Chondrocyte (in vitro differentiated cells): ENCODE data around the gene DDX10. TPM values are rescaled to one million over a fixed set of nuclear protein-coding genes. Genes with fewer than 3 reads are reported as not detected.
"Not testable (repeated sequence)": the region's sequence is repeated elsewhere in the genome, so short reads cannot be mapped to it uniquely, and the experiment has no call there.

Experiments
- DNase-seq: peaks from one replicate; pipeline ENCODE4 v3.0.0; 2021; ENCODE audit warnings: mixed read lengths, low spot score
- H3K27ac Mint-ChIP-seq: one replicate; pipeline ENCODE4 v1.8.0; 2021; ENCODE audit warnings: mild to moderate bottlenecking, moderate library complexity, mixed read lengths; ENCODE audit not compliant: unreplicated experiment
- H3K27me3 Mint-ChIP-seq: 2 replicates; pipeline ENCODE4 v1.8.0; 2021; ENCODE audit warnings: low read depth, mixed read lengths
- H3K36me3 Mint-ChIP-seq: 2 replicates; pipeline ENCODE4 v1.8.0; 2021; ENCODE audit warnings: low read depth, mixed read lengths
- H3K4me1 Mint-ChIP-seq: 2 replicates; pipeline ENCODE4 v1.8.0; 2021; ENCODE audit warnings: low read depth, mild to moderate bottlenecking, mixed read lengths
- H3K4me3 Mint-ChIP-seq: one replicate; pipeline ENCODE4 v1.8.0; 2021; ENCODE audit warnings: mild to moderate bottlenecking, moderate library complexity, mixed read lengths; ENCODE audit not compliant: unreplicated experiment
- H3K9me3 Mint-ChIP-seq: 2 replicates; pipeline ENCODE4 v1.8.0; 2021; ENCODE audit warnings: low read depth, mixed read lengths
- total RNA-seq: library from RNA; stranded (reverse); gene quantifications from 3 replicates; pipeline ENCODE4 v1.2.1, GENCODE V29; 2021
- TF ChIP-seq, protein P1 (sequence below): fragments of 200-600 bp; sonication (generic); IDR thresholded peaks from 2 replicates; pipeline ENCODE4 v1.5.0; 2021; ENCODE audit warnings: antibody characterized with exemption, mild to moderate bottlenecking, moderate library complexity

Gene DDX10
- total RNA-seq, 1 donor from 2014 or later: 25.3 TPM

DNA sequence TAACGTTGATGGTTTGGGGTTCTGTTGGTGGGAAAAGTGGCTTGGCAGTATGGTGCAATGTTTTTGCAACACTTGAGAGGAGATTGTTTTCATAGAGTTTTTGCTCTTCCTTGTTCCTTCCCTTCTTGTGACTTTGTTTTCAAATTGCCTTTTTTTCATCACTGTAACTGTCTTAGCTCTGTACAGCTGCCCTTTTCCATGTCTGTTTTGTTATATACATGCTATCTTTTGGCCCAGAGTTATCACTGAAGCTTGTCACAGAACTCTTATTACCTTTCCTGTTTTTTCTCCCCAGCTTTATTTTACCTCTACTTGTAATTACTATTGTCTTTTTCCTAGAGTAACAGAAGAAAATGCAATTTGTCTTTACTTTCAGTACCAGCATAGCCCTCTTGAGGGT, 154.1 kb downstream of the DDX10 start:
- no peak for DNase-seq
- Mint-ChIP-seq H3K4me1 (peaks cover 35% of the 10 kb centered on the region), H3K27ac (peak overlapping the region; percentile 69), H3K9me3 (no peaks in the 10 kb centered on the region), H3K4me3 (no peak overlapping the region), H3K36me3 (no peaks in the 10 kb centered on the region), H3K27me3 (no peaks in the 10 kb centered on the region)
- TF ChIP-seq, protein P1, sequence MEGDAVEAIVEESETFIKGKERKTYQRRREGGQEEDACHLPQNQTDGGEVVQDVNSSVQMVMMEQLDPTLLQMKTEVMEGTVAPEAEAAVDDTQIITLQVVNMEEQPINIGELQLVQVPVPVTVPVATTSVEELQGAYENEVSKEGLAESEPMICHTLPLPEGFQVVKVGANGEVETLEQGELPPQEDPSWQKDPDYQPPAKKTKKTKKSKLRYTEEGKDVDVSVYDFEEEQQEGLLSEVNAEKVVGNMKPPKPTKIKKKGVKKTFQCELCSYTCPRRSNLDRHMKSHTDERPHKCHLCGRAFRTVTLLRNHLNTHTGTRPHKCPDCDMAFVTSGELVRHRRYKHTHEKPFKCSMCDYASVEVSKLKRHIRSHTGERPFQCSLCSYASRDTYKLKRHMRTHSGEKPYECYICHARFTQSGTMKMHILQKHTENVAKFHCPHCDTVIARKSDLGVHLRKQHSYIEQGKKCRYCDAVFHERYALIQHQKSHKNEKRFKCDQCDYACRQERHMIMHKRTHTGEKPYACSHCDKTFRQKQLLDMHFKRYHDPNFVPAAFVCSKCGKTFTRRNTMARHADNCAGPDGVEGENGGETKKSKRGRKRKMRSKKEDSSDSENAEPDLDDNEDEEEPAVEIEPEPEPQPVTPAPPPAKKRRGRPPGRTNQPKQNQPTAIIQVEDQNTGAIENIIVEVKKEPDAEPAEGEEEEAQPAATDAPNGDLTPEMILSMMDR: no peak

DNA sequence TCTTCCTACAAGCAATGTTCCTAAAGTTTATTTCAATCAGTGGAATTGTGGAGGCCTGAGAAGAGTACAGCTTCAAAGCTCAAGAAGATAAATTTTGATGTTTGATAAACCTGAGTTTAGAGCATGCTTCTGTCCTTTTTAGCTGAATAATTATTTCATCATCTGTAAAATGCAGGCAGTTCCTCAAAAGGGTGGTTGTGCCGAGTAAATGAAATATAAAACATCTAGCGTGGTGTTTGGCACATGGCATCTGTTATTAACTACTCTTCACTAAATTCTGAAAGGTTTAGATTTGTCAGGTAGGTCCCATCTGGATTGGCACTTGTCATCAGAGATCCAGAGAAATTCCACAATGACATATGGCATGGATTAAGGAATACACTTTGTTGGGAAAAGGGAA, 155.1 kb downstream of the DDX10 start:
- TF ChIP-seq, protein P1: no peak
- H3K27ac Mint-ChIP-seq: no peak overlapping the region
- DNase-seq: no peak
- H3K4me3 Mint-ChIP-seq: no peak overlapping the region
- no peaks in the 10 kb centered on the region for H3K27me3 Mint-ChIP-seq
- no peaks in the 10 kb centered on the region for H3K36me3 Mint-ChIP-seq
- H3K4me1 Mint-ChIP-seq: peaks cover 44% of the 10 kb centered on the region
- H3K9me3 Mint-ChIP-seq: no peaks in the 10 kb centered on the region

DNA sequence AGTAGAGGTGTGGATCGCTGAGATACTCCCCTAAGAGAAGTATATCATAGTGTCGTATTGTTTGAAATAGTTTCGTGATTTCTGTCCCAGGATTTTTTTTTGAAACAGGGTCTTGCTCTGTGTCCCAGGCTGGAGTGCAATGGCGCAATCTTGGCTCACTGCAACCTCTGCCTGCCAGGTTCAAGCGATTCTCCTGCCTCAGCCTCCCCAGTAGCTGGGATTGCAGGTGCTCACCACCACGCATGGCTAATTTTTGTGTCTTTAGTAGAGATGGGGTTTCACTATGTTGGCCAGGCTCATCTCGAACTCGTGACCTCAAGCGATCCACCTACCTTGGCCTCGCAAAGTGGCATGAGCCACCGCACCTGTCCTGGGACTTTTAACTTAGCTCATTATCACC, 159.1 kb downstream of the DDX10 start:
- H3K4me3 Mint-ChIP-seq, DNase-seq, H3K9me3 Mint-ChIP-seq, H3K27me3 Mint-ChIP-seq, H3K36me3 Mint-ChIP-seq: not testable (repeated sequence)
- H3K27ac Mint-ChIP-seq: peak overlapping the region; percentile 18
- peaks cover 51% of the 10 kb centered on the region for H3K4me1 Mint-ChIP-seq

DNA sequence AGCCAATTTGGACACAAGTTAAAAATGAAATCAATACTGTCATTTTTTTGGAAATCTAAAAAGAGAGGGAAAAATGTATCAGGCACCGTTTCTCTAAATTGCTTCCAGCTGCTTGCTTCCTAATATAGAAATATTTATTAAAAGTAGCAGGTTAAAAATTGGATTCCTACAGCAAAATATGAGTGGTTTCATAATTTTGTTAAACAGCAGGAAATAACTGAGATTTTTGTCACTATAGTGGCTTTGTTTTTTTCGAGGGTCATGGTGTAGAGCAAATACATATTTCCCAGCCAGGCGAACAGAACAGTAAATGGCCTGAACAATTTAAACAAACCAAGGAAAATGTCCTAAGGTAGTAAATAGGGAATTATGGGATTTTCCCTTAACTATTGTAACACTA, 159.7 kb downstream of the DDX10 start:
- TF ChIP-seq, protein P1: no peak
- peaks cover 1% of the 10 kb centered on the region for H3K36me3 Mint-ChIP-seq
- H3K4me1 Mint-ChIP-seq: peaks cover 48% of the 10 kb centered on the region
- no peaks in the 10 kb centered on the region for H3K27me3 Mint-ChIP-seq
- DNase-seq: no peak
- H3K4me3 Mint-ChIP-seq: no peak overlapping the region
- peaks cover 3% of the 10 kb centered on the region for H3K9me3 Mint-ChIP-seq
- H3K27ac Mint-ChIP-seq: peak overlapping the region; percentile 82

DNA sequence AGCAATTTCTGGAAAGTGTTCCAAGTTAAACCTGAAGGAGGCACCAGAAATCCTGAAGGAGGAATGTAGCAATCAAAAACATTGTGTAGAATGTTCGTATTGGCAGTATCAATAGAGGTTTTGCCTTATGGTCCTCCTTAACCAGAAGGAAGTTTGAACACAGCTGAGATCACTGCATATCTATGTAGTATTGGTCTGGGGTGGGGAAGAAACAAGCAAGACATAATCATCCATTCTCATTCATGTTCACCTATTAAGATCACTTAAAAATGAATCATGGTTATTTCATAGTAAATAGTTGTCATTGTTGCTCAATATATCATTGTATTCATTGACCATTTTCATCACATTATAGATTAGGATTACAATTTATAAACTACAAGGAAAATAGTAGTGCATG, 160.5 kb downstream of the DDX10 start:
- Mint-ChIP-seq H3K4me1 (peaks cover 48% of the 10 kb centered on the region), H3K4me3 (no peak overlapping the region), H3K27me3 (no peaks in the 10 kb centered on the region)

DNA sequence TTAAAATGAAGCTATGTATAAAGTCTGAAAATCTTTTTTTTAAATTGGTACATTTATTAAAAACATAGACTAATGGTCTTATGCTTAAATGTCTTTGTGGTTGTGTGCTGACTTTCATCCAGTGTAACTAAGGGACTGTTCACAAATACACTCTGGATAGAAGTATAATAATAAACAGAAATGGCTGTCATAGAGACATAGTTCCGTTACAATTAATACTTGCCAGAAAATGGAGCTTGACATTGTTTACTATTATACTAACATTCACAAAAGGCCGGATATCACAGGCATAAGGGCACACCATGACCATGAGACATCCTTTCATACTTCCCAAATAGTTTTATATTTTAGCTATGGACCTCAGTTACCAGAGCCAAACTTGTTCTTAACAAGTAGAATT, 161.3 kb downstream of the DDX10 start:
- no peak for DNase-seq
- Mint-ChIP-seq H3K4me1 (peaks cover 46% of the 10 kb centered on the region), H3K27me3 (no peaks in the 10 kb centered on the region), H3K9me3 (peaks cover 12% of the 10 kb centered on the region), H3K27ac (no peak overlapping the region), H3K36me3 (peaks cover 2% of the 10 kb centered on the region), H3K4me3 (no peak overlapping the region)
- TF ChIP-seq, protein P1: no peak

More for the DNA sequence above, 160.5 kb downstream of the DDX10 start:
- no peak overlapping the region for H3K27ac Mint-ChIP-seq
- H3K36me3 Mint-ChIP-seq: peaks cover 2% of the 10 kb centered on the region
- TF ChIP-seq, protein P1: no peak
- DNase-seq: no peak
- H3K9me3 Mint-ChIP-seq: peaks cover 10% of the 10 kb centered on the region
